Stomach smooth muscle (tissue), 2 donors: ENCODE measurements around the gene UPF2.

Experiments
- H3K27ac ChIP-seq: one replicate; pipeline ENCODE4 v1.7.0; 2013; ENCODE audit warnings: mild to moderate bottlenecking, low read length, inconsistent platforms
- H3K27me3 ChIP-seq, 2 donors: one replicate each; pipeline ENCODE4 v1.7.0; 2013; ENCODE audit warnings: low read length in 2 of 2; ENCODE audit not compliant: insufficient read depth in 2 of 2, control insufficient read depth in 1 of 2
- H3K36me3 ChIP-seq, 2 donors: one replicate each; pipeline ENCODE4 v1.7.0; 2013; ENCODE audit warnings: low read length in 2 of 2; ENCODE audit not compliant: control insufficient read depth in 2 of 2, insufficient read depth in 2 of 2
- H3K4me1 ChIP-seq: one replicate; pipeline ENCODE4 v1.7.0; 2013; ENCODE audit warnings: low read length; ENCODE audit not compliant: control insufficient read depth, insufficient read depth
- H3K4me3 ChIP-seq, 2 donors: one replicate each; pipeline ENCODE4 v1.7.0; 2013; ENCODE audit warnings: low read length in 2 of 2
- H3K9ac ChIP-seq, 2 donors: one replicate each; pipeline ENCODE4 v1.7.0; 2013; ENCODE audit warnings: low read length in 2 of 2, mild to moderate bottlenecking in 1 of 2
- H3K9me3 ChIP-seq, 2 donors: one replicate each; pipeline ENCODE4 v1.7.0; 2013; ENCODE audit warnings: low read length in 2 of 2; ENCODE audit not compliant: control insufficient read depth in 2 of 2
- donor health status: healthy.
- donor health status: Pancreatic carcinoma.

Gene UPF2

DNA sequence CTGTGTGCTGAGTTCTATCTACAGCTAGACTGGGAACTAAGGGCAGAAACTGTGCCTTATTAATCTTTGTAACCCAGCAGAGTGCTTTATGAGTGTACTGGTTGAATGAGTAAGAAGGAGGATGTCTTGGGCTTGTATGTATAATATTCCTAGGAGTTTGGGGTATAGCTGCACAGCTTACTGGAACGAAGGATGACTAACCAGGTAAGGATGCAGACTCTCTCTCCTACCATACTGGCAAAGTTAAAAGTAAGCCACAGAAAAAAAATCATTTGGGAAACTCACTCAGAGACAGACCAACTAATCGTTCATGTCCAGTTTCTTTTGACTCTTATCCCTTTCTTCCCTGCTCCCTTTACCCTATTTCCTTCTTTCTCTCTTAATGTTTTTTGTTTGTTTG lies 24.7 kb upstream of the UPF2 start:
- Histone ChIP-seq H3K27me3 (no peaks in the 10 kb centered on the region), H3K36me3 (no peaks in the 10 kb centered on the region), H3K4me3 (no peak overlapping the region), H3K4me1 (peaks cover 6% of the 10 kb centered on the region), H3K9me3 (no peaks in the 10 kb centered on the region), H3K27ac (no peak overlapping the region), H3K9ac (no peak overlapping the region)

DNA sequence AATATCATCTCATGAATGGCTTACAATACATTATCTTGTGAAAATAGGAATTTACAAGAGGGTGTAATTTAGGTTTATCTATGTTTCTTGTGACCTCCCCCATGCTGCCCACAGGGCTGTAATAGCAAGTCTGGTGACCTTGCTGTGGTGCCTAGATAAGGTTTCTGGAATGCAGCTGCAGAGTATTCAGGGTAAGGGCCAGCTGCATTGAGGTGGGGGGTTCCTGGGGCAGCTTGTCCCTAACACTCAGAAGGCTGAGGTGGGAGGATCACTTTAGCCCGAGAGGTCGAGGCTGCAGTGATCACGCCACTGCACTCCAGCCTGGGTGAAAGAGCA lies 20.8 kb upstream of the UPF2 start:
- H3K4me1 ChIP-seq: peaks cover 2% of the 10 kb centered on the region
- H3K36me3 ChIP-seq: no peaks in the 10 kb centered on the region
- no peaks in the 10 kb centered on the region for H3K9me3 ChIP-seq
- no peak overlapping the region for H3K4me3 ChIP-seq
- H3K27ac ChIP-seq: no peak overlapping the region
- no peak overlapping the region for H3K9ac ChIP-seq
- H3K27me3 ChIP-seq: no peaks in the 10 kb centered on the region

DNA sequence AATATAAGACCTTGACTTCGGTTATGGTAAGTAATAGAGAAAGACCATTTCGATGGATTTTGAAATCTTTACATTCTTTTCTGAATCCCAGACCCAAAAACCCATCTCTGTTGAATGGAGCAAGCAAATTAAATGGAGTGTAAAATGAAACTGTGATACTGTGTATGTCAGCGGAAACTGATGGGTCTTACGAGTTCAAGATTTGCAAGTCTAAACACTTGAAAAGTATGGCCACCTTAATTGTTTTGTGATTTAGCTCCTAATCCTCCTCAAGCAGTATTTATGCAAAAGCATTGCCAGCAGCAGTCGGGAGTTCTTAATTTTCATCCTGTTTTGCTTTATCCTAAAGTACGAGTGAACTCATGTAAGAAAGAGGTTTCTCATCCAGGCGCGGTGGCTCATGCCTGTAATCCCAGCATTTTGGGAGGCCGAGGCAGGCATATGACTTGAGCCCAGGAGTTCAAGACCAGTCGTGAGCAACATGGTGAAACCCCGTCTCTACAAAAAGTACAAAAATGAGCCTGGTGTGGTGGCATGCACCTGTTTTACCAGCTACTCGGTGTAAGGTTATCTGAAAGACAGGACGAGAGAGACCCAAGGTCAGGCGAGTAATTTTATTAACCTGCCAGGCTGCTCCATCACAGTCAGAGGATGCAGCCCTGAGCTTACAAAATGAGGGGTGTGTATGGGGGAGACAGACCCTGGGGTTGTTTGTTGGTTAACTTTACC lies 20.3 kb upstream of the UPF2 start:
- Histone ChIP-seq H3K4me1 (no peaks in the 10 kb centered on the region), H3K36me3 (no peaks in the 10 kb centered on the region), H3K9ac (no peak overlapping the region), H3K9me3 (no peaks in the 10 kb centered on the region), H3K4me3 (no peak overlapping the region), H3K27ac (no peak overlapping the region), H3K27me3 (no peaks in the 10 kb centered on the region)

DNA sequence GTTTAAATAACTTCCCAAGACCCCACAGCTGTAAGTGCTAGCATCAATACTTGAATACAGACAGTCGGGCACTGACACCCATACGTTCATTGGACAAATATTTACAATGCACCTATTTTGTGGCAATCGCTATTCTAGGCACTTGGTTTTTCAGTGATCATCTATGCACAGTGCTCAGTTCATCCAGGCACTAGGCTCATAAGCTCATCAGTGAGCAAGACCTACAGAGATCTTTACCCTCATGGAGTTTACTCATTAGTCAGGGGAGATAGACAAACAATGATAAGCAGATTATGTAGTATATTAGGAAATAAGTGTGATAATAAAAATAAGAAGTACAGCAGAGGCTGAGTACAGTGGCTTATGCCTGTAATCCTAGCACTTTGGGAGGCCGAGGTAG lies 18.5 kb upstream of the UPF2 start:
- H3K36me3 ChIP-seq: no peaks in the 10 kb centered on the region
- H3K27ac ChIP-seq: no peak overlapping the region
- H3K9me3 ChIP-seq: no peaks in the 10 kb centered on the region
- no peak overlapping the region for H3K9ac ChIP-seq
- H3K4me3 ChIP-seq: no peak overlapping the region
- no peaks in the 10 kb centered on the region for H3K4me1 ChIP-seq
- no peaks in the 10 kb centered on the region for H3K27me3 ChIP-seq

DNA sequence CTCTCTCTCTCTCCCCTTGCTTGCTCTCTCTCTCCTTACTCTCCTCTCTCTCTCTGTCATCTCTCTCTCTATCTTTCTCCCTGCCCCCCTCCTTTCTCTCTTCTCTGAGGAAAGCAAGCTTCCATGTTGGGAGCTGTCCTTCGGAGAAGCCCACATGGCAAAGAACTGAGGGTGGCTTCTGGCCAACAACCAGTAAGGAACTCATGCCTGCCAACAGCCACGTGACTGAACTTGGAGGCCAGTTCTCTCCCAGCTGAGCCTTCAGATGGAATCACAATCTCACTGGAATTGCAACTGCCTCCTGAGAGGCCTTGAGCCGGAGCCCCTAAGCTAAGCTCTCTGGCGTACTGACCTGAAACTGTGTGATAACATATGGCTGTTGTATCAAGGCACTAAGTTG lies 14.1 kb upstream of the UPF2 start:
- H3K9me3 ChIP-seq: no peaks in the 10 kb centered on the region
- no peak overlapping the region for H3K27ac ChIP-seq
- H3K9ac ChIP-seq: no peak overlapping the region
- no peak overlapping the region for H3K4me3 ChIP-seq
- H3K36me3 ChIP-seq: no peaks in the 10 kb centered on the region
- H3K27me3 ChIP-seq: no peaks in the 10 kb centered on the region
- no peaks in the 10 kb centered on the region for H3K4me1 ChIP-seq

DNA sequence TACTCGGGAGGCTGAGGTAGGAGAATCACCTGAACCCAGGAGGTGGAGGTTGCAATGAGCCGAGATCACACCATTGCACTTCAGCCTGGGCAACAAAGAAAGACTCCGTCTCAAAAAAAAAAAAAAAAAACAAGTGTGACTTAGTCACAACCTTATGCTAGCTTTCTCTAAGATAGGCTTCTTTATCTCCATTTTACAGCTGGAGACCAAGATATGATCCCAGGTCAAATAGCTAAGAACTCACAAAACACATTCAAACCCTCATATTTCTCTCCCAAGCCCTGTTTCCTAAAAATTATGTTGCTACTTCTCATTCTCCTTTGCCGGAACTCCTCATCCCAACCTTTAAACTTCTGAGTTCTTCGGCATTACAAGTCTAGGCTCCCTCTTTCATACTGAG lies 13.1 kb upstream of the UPF2 start:
- Histone ChIP-seq H3K27ac (no peak overlapping the region), H3K4me3 (no peak overlapping the region), H3K9ac (no peak overlapping the region), H3K36me3 (no peaks in the 10 kb centered on the region), H3K4me1 (no peaks in the 10 kb centered on the region), H3K9me3 (no peaks in the 10 kb centered on the region), H3K27me3 (no peaks in the 10 kb centered on the region)

DNA sequence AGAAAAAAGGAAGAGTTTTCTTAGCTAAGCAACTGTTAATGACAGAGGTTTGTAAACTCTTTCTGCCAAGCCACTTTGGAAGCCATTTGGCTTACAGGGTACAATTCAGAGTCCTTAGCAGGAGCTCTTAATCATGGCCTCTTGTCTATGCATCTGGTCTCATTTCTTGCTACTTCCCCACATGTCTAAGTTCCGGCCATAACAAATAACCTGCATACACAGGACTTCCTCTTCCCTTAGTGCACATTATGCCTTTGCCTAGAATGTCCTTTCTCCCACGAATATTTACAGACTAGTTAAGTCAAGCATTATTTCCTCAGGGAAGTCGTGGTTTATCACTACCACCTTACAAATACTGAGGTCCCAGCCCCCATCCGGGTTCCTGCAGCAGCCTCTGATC lies 8.6 kb upstream of the UPF2 start:
- no peaks in the 10 kb centered on the region for H3K27me3 ChIP-seq
- H3K27ac ChIP-seq: no peak overlapping the region
- H3K9me3 ChIP-seq: no peaks in the 10 kb centered on the region

DNA sequence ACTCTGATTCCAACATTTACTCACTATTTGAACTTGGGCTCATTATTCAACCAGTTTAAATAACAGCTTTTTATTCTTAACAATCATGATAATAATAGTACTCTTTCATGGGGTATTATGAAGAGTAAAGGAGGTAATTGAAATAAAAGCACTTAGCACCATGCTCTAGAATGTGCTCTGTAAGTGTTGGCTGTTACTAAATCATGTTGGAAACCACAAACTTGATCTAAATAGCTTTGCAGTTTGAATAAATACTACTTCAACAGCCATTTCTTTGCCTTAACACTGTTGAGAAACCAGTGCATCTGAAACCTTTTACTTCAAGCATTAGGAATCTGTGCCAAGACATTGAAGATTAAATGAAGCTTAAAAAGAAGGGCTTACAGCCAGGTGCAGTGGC lies 7.9 kb upstream of the UPF2 start:
- Histone ChIP-seq H3K4me3 (no peak overlapping the region), H3K9me3 (no peaks in the 10 kb centered on the region), H3K36me3 (no peaks in the 10 kb centered on the region), H3K9ac (no peak overlapping the region), H3K4me1 (no peaks in the 10 kb centered on the region), H3K27me3 (no peaks in the 10 kb centered on the region), H3K27ac (no peak overlapping the region)

More for the DNA sequence above, 8.6 kb upstream of the UPF2 start:
- Histone ChIP-seq H3K36me3 (no peaks in the 10 kb centered on the region), H3K9ac (no peak overlapping the region), H3K4me1 (no peaks in the 10 kb centered on the region), H3K4me3 (no peak overlapping the region)

DNA sequence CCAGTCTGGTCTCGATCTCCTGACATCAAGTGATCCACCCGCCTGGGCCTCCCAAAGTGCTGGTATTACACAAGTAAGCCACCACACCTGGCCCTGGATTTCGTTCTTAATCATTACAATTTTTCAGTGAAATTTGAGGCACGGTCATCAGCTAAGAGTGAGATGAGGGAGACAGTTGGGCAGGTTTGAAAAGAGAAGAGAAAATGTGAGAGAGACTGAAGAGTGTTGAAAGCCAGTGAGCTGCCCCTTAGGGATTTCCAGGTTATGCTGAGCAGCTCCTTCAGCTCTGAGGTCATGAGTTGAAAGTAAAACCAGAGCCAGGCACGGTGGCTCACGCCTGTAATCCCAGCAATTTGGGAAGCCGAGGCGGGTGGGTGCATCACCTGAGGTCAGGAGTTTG lies 5.9 kb upstream of the UPF2 start:
- no peak overlapping the region for H3K4me3 ChIP-seq
- no peak overlapping the region for H3K9ac ChIP-seq
- no peak overlapping the region for H3K27ac ChIP-seq
- H3K9me3 ChIP-seq: no peaks in the 10 kb centered on the region
- H3K4me1 ChIP-seq: no peaks in the 10 kb centered on the region
- H3K36me3 ChIP-seq: no peaks in the 10 kb centered on the region
- no peaks in the 10 kb centered on the region for H3K27me3 ChIP-seq

DNA sequence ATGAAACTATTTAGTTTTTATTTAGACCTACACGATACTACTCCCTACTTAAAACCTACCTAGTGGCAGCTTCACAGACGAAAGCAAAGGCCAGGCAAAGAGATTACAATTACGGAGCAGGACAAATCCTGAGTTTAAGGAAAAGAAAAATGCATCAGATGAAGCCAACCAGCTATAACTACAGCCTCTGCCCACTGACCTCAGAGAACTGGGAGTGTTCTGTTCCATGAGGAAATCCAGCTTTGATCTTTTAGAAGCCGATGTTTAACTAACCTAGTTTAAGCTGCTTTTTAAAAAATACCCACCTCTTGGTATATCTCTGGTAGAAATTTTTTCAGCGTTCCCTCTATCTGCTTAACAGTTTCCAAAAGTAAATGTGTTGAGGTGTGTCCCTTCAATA lies 3.0 kb upstream of the UPF2 start:
- H3K36me3 ChIP-seq: no peaks in the 10 kb centered on the region
- H3K9me3 ChIP-seq: no peaks in the 10 kb centered on the region
- H3K4me1 ChIP-seq: peaks cover 4% of the 10 kb centered on the region
- H3K9ac ChIP-seq: no peak overlapping the region
- no peaks in the 10 kb centered on the region for H3K27me3 ChIP-seq
- no peak overlapping the region for H3K4me3 ChIP-seq
- no peak overlapping the region for H3K27ac ChIP-seq

DNA sequence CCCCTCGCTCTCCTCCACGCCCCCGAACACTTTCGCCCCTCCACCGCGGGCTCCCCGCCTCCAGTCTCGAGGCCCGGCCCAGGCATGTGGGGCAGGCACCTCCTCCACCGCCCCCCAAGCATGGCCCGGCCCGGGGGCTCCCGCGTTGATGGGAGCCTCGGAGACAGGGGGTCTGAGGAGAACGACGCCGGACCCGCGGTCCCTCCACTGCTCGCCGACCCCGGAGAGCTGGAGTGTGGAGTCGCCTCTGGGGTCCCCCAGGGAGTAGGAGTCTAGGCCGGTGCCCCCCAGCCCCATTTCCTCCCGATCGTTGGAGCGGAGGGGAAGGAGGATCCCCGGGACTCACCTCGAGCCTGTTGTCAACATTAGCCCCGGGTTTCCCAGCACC lies 206 bp downstream of the UPF2 start:
- H3K27me3 ChIP-seq: no peaks in the 10 kb centered on the region
- peak overlapping the region; percentile 74 to 93 for H3K9ac ChIP-seq
- peak overlapping the region; percentile 99 for H3K27ac ChIP-seq
- H3K4me3 ChIP-seq: peak overlapping the region; percentile 91 to 93
- no peaks in the 10 kb centered on the region for H3K36me3 ChIP-seq
- H3K9me3 ChIP-seq: no peaks in the 10 kb centered on the region
- H3K4me1 ChIP-seq: peaks cover 4% of the 10 kb centered on the region
